Naive thymus-derived CD4-positive, alpha-beta T cell (primary cell): ENCODE data around the gene CELF2. TPM values are rescaled to one million over a fixed set of nuclear protein-coding genes. Genes with fewer than 3 reads are reported as not detected.

Source experiments
- ATAC-seq: fragments of 150-1000 bp; cut with Tn5 transposase; 2 replicates; pipeline ENCODE4 v1.10.0; 2021; ENCODE audit warnings: mild to moderate bottlenecking, moderate library complexity
- CTCF ChIA-PET: fragments of 350-600 bp; sonication (Branson Sonifier 250); formaldehyde crosslinking; loops from one replicate; lab custom pipeline; 2021; ENCODE audit warnings: antibody characterized with exemption; lab: Charles Lee
- POLR2A ChIA-PET: fragments of 350-600 bp; sonication (Branson Sonifier 250); formaldehyde crosslinking; loops from one replicate; lab custom pipeline; 2021; ENCODE audit warnings: antibody characterized with exemption, inconsistent platforms; lab: Charles Lee
- DNase-seq, 9 donors: peaks; one replicate each; pipeline versions ENCODE4 v3.0.0 to v3.0.0-alpha.2; 2020 to 2022; ENCODE audit warnings: mixed read lengths in 1 of 9
- H3K27ac ChIP-seq: one replicate; pipeline ENCODE4 v1.7.0; 2013; ENCODE audit warnings: mild to moderate bottlenecking, low read depth, low read length, moderate library complexity
- H3K27me3 ChIP-seq, 2 donors: one replicate each; pipeline ENCODE4 v1.7.0; 2013; ENCODE audit warnings: low read length in 2 of 2, mild to moderate bottlenecking in 2 of 2, moderate library complexity in 2 of 2; ENCODE audit not compliant: control insufficient read depth in 2 of 2, insufficient read depth in 2 of 2
- H3K36me3 ChIP-seq, 3 experiments: 1 replicate in 2 of 3; 2 replicates in 1 of 3; pipeline ENCODE4 v1.7.0; 2013; ENCODE audit warnings: low read length in 3 of 3, mild to moderate bottlenecking in 3 of 3, moderate library complexity in 1 of 3; ENCODE audit not compliant: insufficient read depth in 3 of 3, control insufficient read depth in 2 of 3
- H3K4me1 ChIP-seq, 2 donors: one replicate each; pipeline ENCODE4 v1.7.0; 2013; ENCODE audit warnings: low read length in 2 of 2, mild to moderate bottlenecking in 2 of 2, moderate library complexity in 1 of 2; ENCODE audit not compliant: control insufficient read depth in 2 of 2, insufficient read depth in 2 of 2
- H3K4me3 ChIP-seq: 2 replicates; pipeline ENCODE4 v1.7.0; 2013; ENCODE audit warnings: mild to moderate bottlenecking, low read length
- H3K9me3 ChIP-seq, 3 experiments: 1 replicate in 2 of 3; 2 replicates in 1 of 3; pipeline ENCODE4 v1.7.0; 2013; ENCODE audit warnings: low read length in 3 of 3; ENCODE audit not compliant: control insufficient read depth in 2 of 3
- H3K27ac Mint-ChIP-seq, 9 donors: one replicate each; pipeline ENCODE4 v1.8.0; 2020 to 2022; ENCODE audit warnings: mixed read lengths in 9 of 9, mild to moderate bottlenecking in 8 of 9, moderate library complexity in 5 of 9, inconsistent platforms in 2 of 9
- H3K27me3 Mint-ChIP-seq, 5 donors: one replicate each; pipeline ENCODE4 v1.8.0; 2021 to 2022; ENCODE audit warnings: mixed read lengths in 5 of 5, mild to moderate bottlenecking in 1 of 5
- H3K36me3 Mint-ChIP-seq, 5 donors: one replicate each; pipeline ENCODE4 v1.8.0; 2020 to 2022; ENCODE audit warnings: mixed read lengths in 5 of 5, mild to moderate bottlenecking in 3 of 5, inconsistent platforms in 1 of 5
- H3K4me1 Mint-ChIP-seq, 7 donors: one replicate each; pipeline ENCODE4 v1.8.0; 2020 to 2022; ENCODE audit warnings: mixed read lengths in 7 of 7, mild to moderate bottlenecking in 3 of 7, inconsistent platforms in 1 of 7
- H3K4me3 Mint-ChIP-seq, 10 donors: one replicate each; pipeline ENCODE4 v1.8.0; 2020 to 2022; ENCODE audit warnings: mild to moderate bottlenecking in 10 of 10, mixed read lengths in 10 of 10, moderate library complexity in 6 of 10, inconsistent platforms in 2 of 10
- H3K9me3 Mint-ChIP-seq, 11 donors: one replicate each; pipeline ENCODE4 v1.8.0; 2020 to 2022; ENCODE audit warnings: mixed read lengths in 11 of 11, mild to moderate bottlenecking in 4 of 11, inconsistent platforms in 1 of 11, moderate library complexity in 1 of 11
- intact Hi-C, 2 donors: fragments of 100-400 bp; cut with micrococcal nuclease; formaldehyde crosslinking; loops; one replicate each; pipeline ENCODE4 v1.15.1; 2023
- polyA plus RNA-seq, 2 donors: library from polyadenylated mRNA; unstranded; fragments of 300-500 nt; fragmentation: Illumina TruSeq; gene quantifications; one replicate each; pipeline ENCODE4 v1.2.3, GENCODE V29; 2021
- total RNA-seq, 6 experiments: library from RNA in 5 of 6; stranded (reverse) in 5 of 6; gene quantifications; 1 replicate in 5 of 6; 2 replicates in 1 of 6; pipeline ENCODE4 v1.2.3 and lab custom pipeline; 2021 to 2026

Gene CELF2
- total and polyA plus RNA-seq, 7 experiments from 2014 or later: 135 to 207 (median 178) TPM

GRCh38 chr10:10977978-10978377, 39.7 kb upstream of the CELF2 start:
- Histone ChIP-seq H3K4me3 (no peak overlapping the region), H3K9me3 (no peaks in the 10 kb centered on the region), H3K4me1 (no peaks in the 10 kb centered on the region), H3K36me3 (no peaks in the 10 kb centered on the region), H3K27ac (no peak overlapping the region), H3K27me3 (no peaks in the 10 kb centered on the region)
- DNase-seq (no peak), ATAC-seq (no peak)
- Mint-ChIP-seq H3K27me3 (peaks cover 9 to 44% (median 14%) of the 10 kb centered on the region in 5 donors), H3K36me3 (no peaks in the 10 kb centered on the region), H3K4me3 (no peak overlapping the region), H3K9me3 (peaks cover 0 to 5% (median 0%) of the 10 kb centered on the region in 11 donors), H3K4me1 (peaks cover 0 to 3% (median 0%) of the 10 kb centered on the region in 7 donors), H3K27ac (no peak overlapping the region)
- intact Hi-C loops: no loop called here
- ChIA-PET POLR2A (no interaction called here), CTCF (no interaction called here)

- Histone ChIP-seq H3K36me3 (no peaks in the 10 kb centered on the region), H3K4me3 (no peak overlapping the region), H3K27ac (no peak overlapping the region), H3K4me1 (no peaks in the 10 kb centered on the region), H3K27me3 (no peaks in the 10 kb centered on the region), H3K9me3 (no peaks in the 10 kb centered on the region)
- H3K27me3 Mint-ChIP-seq: peaks cover 12 to 23% (median 19%) of the 10 kb centered on the region in 5 donors
- H3K27ac Mint-ChIP-seq: no peak overlapping the region
- intact Hi-C loops: no loop called here
- ATAC-seq: no peak
- CTCF ChIA-PET: no interaction called here
- H3K36me3 Mint-ChIP-seq: peaks cover 0 to 3% (median 0%) of the 10 kb centered on the region in 5 donors
- POLR2A ChIA-PET: no interaction called here
- H3K4me1 Mint-ChIP-seq: no peaks in the 10 kb centered on the region
- no peak for DNase-seq
- H3K9me3 Mint-ChIP-seq: peaks cover 0 to 5% (median 0%) of the 10 kb centered on the region in 11 donors
- H3K4me3 Mint-ChIP-seq: no peak overlapping the region
These were observed 32.3 kb upstream of the CELF2 start for GRCh38 chr10:10985361-10985760.

- CTCF ChIA-PET: interaction anchor here (0.7 kb wide), 1 partner anchor 353 kb away, joined by 3 read pairs; no protein-coding TSS in a partner anchor
- POLR2A ChIA-PET: no interaction called here
- Mint-ChIP-seq H3K27ac (no peak overlapping the region), H3K9me3 (peaks cover 0 to 3% (median 0%) of the 10 kb centered on the region in 11 donors), H3K36me3 (peaks cover 0 to 3% (median 0%) of the 10 kb centered on the region in 5 donors), H3K4me3 (no peak overlapping the region), H3K4me1 (no peaks in the 10 kb centered on the region), H3K27me3 (peaks cover 13 to 32% (median 17%) of the 10 kb centered on the region in 5 donors)
- intact Hi-C loops: no loop called here
- no peak for ATAC-seq
- H3K4me3 ChIP-seq: no peak overlapping the region
- H3K4me1 ChIP-seq: no peaks in the 10 kb centered on the region
- no peaks in the 10 kb centered on the region for H3K27me3 ChIP-seq
- no peak overlapping the region for H3K27ac ChIP-seq
- no peaks in the 10 kb centered on the region for H3K9me3 ChIP-seq
- no peaks in the 10 kb centered on the region for H3K36me3 ChIP-seq
- DNase-seq: no peak
These were observed 31.1 kb upstream of the CELF2 start for GRCh38 chr10:10986606-10987005.

- ChIA-PET POLR2A (no interaction called here), CTCF (interaction anchor here (0.7 kb wide), 1 partner anchor 353 kb away, joined by 3 read pairs; no protein-coding TSS in a partner anchor)
- no peak overlapping the region for H3K4me3 Mint-ChIP-seq
- Histone ChIP-seq H3K36me3 (no peaks in the 10 kb centered on the region), H3K9me3 (no peaks in the 10 kb centered on the region), H3K27me3 (no peaks in the 10 kb centered on the region), H3K4me1 (no peaks in the 10 kb centered on the region), H3K4me3 (no peak overlapping the region), H3K27ac (no peak overlapping the region)
- peaks cover 13 to 37% (median 17%) of the 10 kb centered on the region in 5 donors for H3K27me3 Mint-ChIP-seq
- H3K4me1 Mint-ChIP-seq: no peaks in the 10 kb centered on the region
- peaks cover 0 to 3% (median 0%) of the 10 kb centered on the region in 11 donors for H3K9me3 Mint-ChIP-seq
- intact Hi-C loops: no loop called here
- peaks cover 0 to 3% (median 0%) of the 10 kb centered on the region in 5 donors for H3K36me3 Mint-ChIP-seq
- DNase-seq: no peak
- ATAC-seq: no peak
- no peak overlapping the region for H3K27ac Mint-ChIP-seq
These were observed 30.6 kb upstream of the CELF2 start for GRCh38 chr10:10987111-10987510.

GRCh38 chr10:10989669-10990068, 28.0 kb upstream of the CELF2 start:
- Histone ChIP-seq H3K36me3 (no peaks in the 10 kb centered on the region), H3K4me1 (no peaks in the 10 kb centered on the region), H3K9me3 (no peaks in the 10 kb centered on the region), H3K27ac (no peak overlapping the region), H3K4me3 (no peak overlapping the region), H3K27me3 (no peaks in the 10 kb centered on the region)
- H3K36me3 Mint-ChIP-seq: peaks cover 0 to 4% (median 0%) of the 10 kb centered on the region in 5 donors
- H3K9me3 Mint-ChIP-seq: peaks cover 0 to 12% (median 4%) of the 10 kb centered on the region in 11 donors
- DNase-seq (no peak), ATAC-seq (no peak)
- ChIA-PET POLR2A (no interaction called here), CTCF (no interaction called here)
- no peak overlapping the region for H3K4me3 Mint-ChIP-seq
- no peaks in the 10 kb centered on the region for H3K4me1 Mint-ChIP-seq
- peaks cover 13 to 49% (median 20%) of the 10 kb centered on the region in 5 donors for H3K27me3 Mint-ChIP-seq
- H3K27ac Mint-ChIP-seq: no peak overlapping the region
- intact Hi-C loops: no loop called here

- ChIA-PET CTCF (no interaction called here), POLR2A (no interaction called here)
- no peaks in the 10 kb centered on the region for H3K27me3 ChIP-seq
- no peak overlapping the region for H3K4me3 ChIP-seq
- no peak overlapping the region for H3K4me3 Mint-ChIP-seq
- H3K27ac ChIP-seq: no peak overlapping the region
- no peaks in the 10 kb centered on the region for H3K4me1 Mint-ChIP-seq
- no peaks in the 10 kb centered on the region for H3K36me3 ChIP-seq
- intact Hi-C loops: no loop called here
- H3K9me3 Mint-ChIP-seq: peaks cover 0 to 12% (median 4%) of the 10 kb centered on the region in 11 donors
- peaks cover 13 to 57% (median 22%) of the 10 kb centered on the region in 5 donors for H3K27me3 Mint-ChIP-seq
- no peaks in the 10 kb centered on the region for H3K4me1 ChIP-seq
- H3K9me3 ChIP-seq: no peaks in the 10 kb centered on the region
- no peak overlapping the region for H3K27ac Mint-ChIP-seq
- H3K36me3 Mint-ChIP-seq: peaks cover 0 to 4% (median 0%) of the 10 kb centered on the region in 5 donors
- DNase-seq: no peak
- no peak for ATAC-seq
These were observed 26.5 kb upstream of the CELF2 start for GRCh38 chr10:10991144-10991543.

- Histone ChIP-seq H3K9me3 (no peaks in the 10 kb centered on the region), H3K27me3 (no peaks in the 10 kb centered on the region), H3K27ac (no peak overlapping the region), H3K36me3 (no peaks in the 10 kb centered on the region), H3K4me1 (no peaks in the 10 kb centered on the region), H3K4me3 (no peak overlapping the region)
- Mint-ChIP-seq H3K36me3 (peaks cover 0 to 4% (median 0%) of the 10 kb centered on the region in 5 donors), H3K9me3 (peaks cover 0 to 12% (median 4%) of the 10 kb centered on the region in 11 donors), H3K4me1 (no peaks in the 10 kb centered on the region), H3K27me3 (peaks cover 9 to 59% (median 27%) of the 10 kb centered on the region in 5 donors), H3K27ac (no peak overlapping the region), H3K4me3 (no peak overlapping the region)
- intact Hi-C loops: no loop called here
- POLR2A ChIA-PET: no interaction called here
- DNase-seq (no peak), ATAC-seq (no peak)
- CTCF ChIA-PET: no interaction called here
These were observed 25.6 kb upstream of the CELF2 start for GRCh38 chr10:10992072-10992471.
